ACC112 (cell line): ENCODE measurements around the gene GPR4.
"Not testable (repeated sequence)": the region's sequence is repeated elsewhere in the genome, so short reads cannot be mapped to it uniquely, and the experiment has no call there.

Experiments
- H2AFZ ChIP-seq: fragments of 200-600 bp; sonication (generic); one replicate; pipeline ENCODE4 v1.6.0; 2017; ENCODE audit warnings: antibody characterized with exemption, low read length; ENCODE audit not compliant: unreplicated experiment
- H3K27ac ChIP-seq: fragments of 200-600 bp; sonication (generic); 2 replicates; pipeline ENCODE4 v1.5.1; 2014; ENCODE audit warnings: low read depth, mild to moderate bottlenecking, antibody characterized with exemption, low read length, moderate library complexity
- H3K27me3 ChIP-seq: fragments of 200-600 bp; sonication (generic); 2 replicates; pipeline ENCODE4 v1.6.1; 2014; ENCODE audit warnings: mild to moderate bottlenecking, antibody characterized with exemption, low read length, moderate library complexity, mixed read lengths; ENCODE audit not compliant: insufficient read depth
- H3K36me3 ChIP-seq: fragments of 200-600 bp; sonication (generic); 2 replicates; pipeline ENCODE4 v1.6.1; 2016; ENCODE audit warnings: mild to moderate bottlenecking, antibody characterized with exemption, low read length, moderate library complexity, mixed read lengths; ENCODE audit not compliant: insufficient read depth
- H3K4me1 ChIP-seq: fragments of 200-600 bp; sonication (generic); one replicate; pipeline ENCODE4 v1.6.1; 2016; ENCODE audit warnings: low read length, mixed read lengths; ENCODE audit not compliant: insufficient read depth, unreplicated experiment, control insufficient read depth
- H3K4me3 ChIP-seq: fragments of 200-600 bp; sonication (generic); 2 replicates; pipeline ENCODE4 v1.5.1; 2014; ENCODE audit warnings: mild to moderate bottlenecking, low read depth, low read length
- H3K79me2 ChIP-seq: fragments of 200-600 bp; sonication (generic); one replicate; pipeline ENCODE4 v1.6.0; 2016; ENCODE audit warnings: low read length; ENCODE audit not compliant: control insufficient read depth, unreplicated experiment, insufficient read depth

Gene GPR4

GRCh38 chr19:45638930-45639729 lies 37.1 kb upstream of the GPR4 start, which contains the start of gene EML2:
Gene EML2, minus strand, starts transcription at chr19:45639397. Its CDS starts 21 bp downstream, at chr19:45639376.
- Histone ChIP-seq H2AFZ (peak within 1 kb of the TSS; percentile 38), H3K79me2 (no peaks in the 10 kb centered on the region), H3K4me3 (peak within 1 kb of the TSS; percentile 82), H3K27me3 (no peaks in the 10 kb centered on the region), H3K36me3 (no peaks in the 10 kb centered on the region), H3K27ac (no peak within 1 kb of the TSS), H3K4me1 (peaks cover 7% of the 10 kb centered on the region)

GRCh38 chr19:45637890-45638667 lies 36.1 kb upstream of the GPR4 start:
- H3K79me2 ChIP-seq = no peaks in the 10 kb centered on the region
- H3K4me3 ChIP-seq = peak overlapping the region; percentile 82
- no peak overlapping the region for H3K27ac ChIP-seq
- peaks cover 4% of the 10 kb centered on the region for H3K4me1 ChIP-seq
- no peak overlapping the region for H2AFZ ChIP-seq
- H3K36me3 ChIP-seq = no peaks in the 10 kb centered on the region
- no peaks in the 10 kb centered on the region for H3K27me3 ChIP-seq

- H2AFZ ChIP-seq = no peak overlapping the region
- no peak overlapping the region for H3K27ac ChIP-seq
- H3K36me3 ChIP-seq = no peaks in the 10 kb centered on the region
- H3K4me1 ChIP-seq = peaks cover 4% of the 10 kb centered on the region
- no peak overlapping the region for H3K4me3 ChIP-seq
- H3K27me3 ChIP-seq = no peaks in the 10 kb centered on the region
- no peaks in the 10 kb centered on the region for H3K79me2 ChIP-seq
Measured at GRCh38 chr19:45636902-45637301, 34.9 kb upstream of the GPR4 start.

GRCh38 chr19:45636275-45636674 lies 34.3 kb upstream of the GPR4 start:
- H3K27me3 ChIP-seq = no peaks in the 10 kb centered on the region
- no peak overlapping the region for H3K27ac ChIP-seq
- no peak overlapping the region for H3K4me3 ChIP-seq
- no peak overlapping the region for H2AFZ ChIP-seq
- H3K79me2 ChIP-seq = no peaks in the 10 kb centered on the region
- no peaks in the 10 kb centered on the region for H3K36me3 ChIP-seq
- H3K4me1 ChIP-seq = peaks cover 4% of the 10 kb centered on the region

GRCh38 chr19:45632468-45633196 lies 30.6 kb upstream of the GPR4 start:
- peak overlapping the region; percentile 29; the same call in 1 of the 2 replicates for H3K27ac ChIP-seq
- H3K79me2 ChIP-seq = no peaks in the 10 kb centered on the region
- H3K36me3 ChIP-seq = no peaks in the 10 kb centered on the region
- H3K4me3 ChIP-seq = no peak overlapping the region
- no peak overlapping the region for H2AFZ ChIP-seq
- no peaks in the 10 kb centered on the region for H3K27me3 ChIP-seq
- H3K4me1 ChIP-seq = peaks cover 5% of the 10 kb centered on the region

GRCh38 chr19:45630463-45630862 lies 28.5 kb upstream of the GPR4 start:
- no peaks in the 10 kb centered on the region for H3K36me3 ChIP-seq
- H2AFZ ChIP-seq = no peak overlapping the region
- H3K4me1 ChIP-seq = peaks cover 5% of the 10 kb centered on the region
- no peak overlapping the region for H3K4me3 ChIP-seq
- peak overlapping the region; percentile 79 for H3K27ac ChIP-seq
- H3K79me2 ChIP-seq = no peaks in the 10 kb centered on the region
- no peaks in the 10 kb centered on the region for H3K27me3 ChIP-seq

- Histone ChIP-seq H3K4me3 (no peak overlapping the region), H3K36me3 (no peaks in the 10 kb centered on the region), H3K79me2 (no peaks in the 10 kb centered on the region), H3K4me1 (peaks cover 5% of the 10 kb centered on the region), H3K27ac (no peak overlapping the region), H3K27me3 (no peaks in the 10 kb centered on the region), H2AFZ (no peak overlapping the region)
Measured at GRCh38 chr19:45629704-45630103, 27.7 kb upstream of the GPR4 start.

- not testable (repeated sequence) for H3K27me3 ChIP-seq, H3K4me1 ChIP-seq, H2AFZ ChIP-seq, H3K4me3 ChIP-seq, H3K79me2 ChIP-seq, H3K36me3 ChIP-seq, H3K27ac ChIP-seq
Measured at GRCh38 chr19:45628219-45628618, 26.2 kb upstream of the GPR4 start.

- no peaks in the 10 kb centered on the region; the same call in 1 of the 2 replicates for H3K36me3 ChIP-seq
Measured at GRCh38 chr19:45623984-45624383, 22.0 kb upstream of the GPR4 start.

GRCh38 chr19:45621976-45622503 lies 20.0 kb upstream of the GPR4 start:
- H2AFZ ChIP-seq = no peak overlapping the region
- H3K36me3 ChIP-seq = no peaks in the 10 kb centered on the region; the same call in 1 of the 2 replicates
- no peaks in the 10 kb centered on the region for H3K27me3 ChIP-seq

More at GRCh38 chr19:45623984-45624383, 22.0 kb upstream of the GPR4 start:
- Histone ChIP-seq H2AFZ (no peak overlapping the region), H3K27ac (no peak overlapping the region), H3K4me3 (no peak overlapping the region), H3K79me2 (no peaks in the 10 kb centered on the region), H3K27me3 (no peaks in the 10 kb centered on the region), H3K4me1 (no peaks in the 10 kb centered on the region)

More at GRCh38 chr19:45621976-45622503, 20.0 kb upstream of the GPR4 start:
- H3K79me2 ChIP-seq = no peaks in the 10 kb centered on the region
- H3K4me1 ChIP-seq = no peaks in the 10 kb centered on the region
- H3K4me3 ChIP-seq = no peak overlapping the region
- no peak overlapping the region for H3K27ac ChIP-seq
